ENCODE data around the gene FUOM. TPM values are rescaled to one million over a fixed set of nuclear protein-coding genes. Genes with fewer than 3 reads are reported as not detected.

Gene FUOM, protein sequence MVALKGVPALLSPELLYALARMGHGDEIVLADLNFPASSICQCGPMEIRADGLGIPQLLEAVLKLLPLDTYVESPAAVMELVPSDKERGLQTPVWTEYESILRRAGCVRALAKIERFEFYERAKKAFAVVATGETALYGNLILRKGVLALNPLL
- 2.3 TPM in 1 of 2 replicates, not detected in the other for polyA plus RNA-seq

DNA sequence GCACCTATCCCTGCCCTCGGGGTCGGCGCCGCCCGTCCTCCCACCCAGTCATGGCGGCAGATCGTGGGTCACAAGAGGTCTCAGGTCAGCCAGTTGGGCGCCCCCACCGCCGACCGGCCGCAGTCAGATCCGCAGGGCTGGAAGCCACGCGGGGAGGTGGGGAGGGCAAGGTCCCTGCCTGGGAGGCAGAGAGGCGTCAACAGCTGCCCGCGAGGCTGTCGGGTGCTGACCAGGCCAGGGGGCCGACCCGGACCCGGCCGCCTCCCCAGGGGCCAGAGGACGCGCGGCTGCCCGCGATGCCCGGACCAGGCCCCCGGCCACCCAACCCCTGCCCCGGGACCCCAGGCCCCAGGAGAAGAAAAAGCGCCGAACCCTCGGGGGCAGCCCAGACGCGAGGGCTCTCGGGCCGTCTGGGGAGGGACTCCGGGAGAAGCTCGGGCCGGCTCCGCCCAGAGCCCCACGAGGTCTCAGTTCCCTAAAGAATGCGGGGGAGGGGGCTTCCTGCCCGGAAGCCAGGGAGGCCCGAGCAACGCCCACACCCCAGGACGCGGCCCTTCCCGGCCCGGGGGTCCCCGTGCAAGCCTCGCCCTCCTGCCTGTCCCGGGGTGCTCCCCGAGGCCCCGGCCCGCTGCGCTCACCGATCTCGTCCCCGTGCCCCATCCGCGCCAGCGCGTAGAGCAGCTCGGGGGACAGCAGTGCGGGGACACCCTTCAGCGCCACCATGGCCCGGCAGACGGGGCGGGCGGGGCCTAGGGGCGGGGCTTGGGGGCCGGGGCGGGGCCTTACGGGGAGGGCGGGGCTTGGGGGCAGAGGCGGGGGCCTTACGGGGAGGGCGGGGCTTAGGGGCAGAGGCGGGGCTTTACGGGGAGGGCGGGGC, at the start of gene FUOM:
Gene FUOM (minus strand): TSS at position 735 of the 877 bp plus-strand sequence. CDS start 12 bp downstream, at position 723.

DNA sequence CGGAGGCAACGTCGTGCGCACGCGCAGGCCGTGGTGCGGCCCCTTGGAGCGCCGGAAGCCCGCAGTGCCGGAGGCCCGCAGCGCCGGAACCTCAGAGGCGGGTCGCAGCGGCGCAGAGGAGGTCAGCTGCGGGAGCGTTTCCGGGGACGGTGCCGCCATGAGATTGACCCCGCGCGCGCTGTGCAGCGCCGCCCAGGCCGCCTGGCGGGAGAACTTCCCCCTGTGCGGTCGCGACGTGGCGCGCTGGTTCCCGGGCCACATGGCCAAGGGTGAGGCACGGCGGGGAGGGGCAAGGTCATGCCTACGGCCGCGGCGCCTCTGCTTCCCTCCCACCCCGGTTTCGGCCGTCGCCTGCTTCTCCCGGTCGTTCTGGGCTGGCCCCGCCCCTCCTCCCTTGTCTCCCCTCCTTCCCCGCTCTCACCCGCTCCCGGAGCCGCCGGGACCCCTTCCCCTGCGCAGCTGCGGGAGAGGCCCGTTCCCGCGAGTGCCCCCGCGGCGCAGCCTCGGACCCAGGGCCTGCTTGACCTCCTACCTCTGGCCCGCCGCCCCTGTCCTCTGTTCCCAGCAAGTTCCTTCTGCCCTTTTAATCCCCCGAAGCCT, 36.3 kb upstream of the FUOM start, which contains the start of gene MTG1:
Gene MTG1 (plus strand): TSS at position 94 of the 600 bp plus-strand sequence. CDS start 64 bp downstream, at position 158.

DNA sequence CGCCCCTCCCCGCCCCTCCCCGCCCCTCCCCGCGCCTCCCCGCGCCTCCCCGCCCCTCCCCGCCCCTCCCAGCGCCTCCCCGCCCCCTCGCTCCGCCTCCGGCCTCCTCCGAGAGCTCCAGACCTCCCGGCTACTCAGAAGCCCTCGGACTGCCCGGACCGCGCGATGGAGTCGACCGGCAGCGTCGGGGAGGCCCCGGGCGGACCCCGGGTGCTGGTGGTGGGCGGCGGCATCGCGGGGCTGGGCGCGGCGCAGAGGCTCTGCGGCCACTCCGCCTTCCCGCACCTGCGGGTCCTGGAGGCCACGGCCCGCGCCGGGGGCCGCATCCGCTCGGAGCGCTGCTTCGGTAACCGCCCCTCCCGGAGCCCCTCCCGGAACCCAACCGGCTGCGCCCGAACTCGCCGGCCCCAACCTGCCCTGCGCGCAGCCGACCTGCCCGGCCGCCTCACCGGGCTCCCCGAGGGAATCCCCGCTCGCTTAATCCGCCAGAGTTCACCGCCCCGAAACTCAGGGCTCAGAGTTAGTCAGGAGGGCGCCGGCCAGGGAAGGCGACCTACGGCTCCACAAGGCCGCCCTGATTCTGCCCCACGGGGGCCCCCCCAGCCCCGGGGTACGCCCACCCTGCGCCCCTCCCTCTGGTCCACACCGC, 21.5 kb upstream of the FUOM start, which contains the start of gene PAOX:
Gene PAOX (plus strand): TSS at position 111 of the 649 bp plus-strand sequence. CDS start 55 bp downstream, at position 166.

DNA sequence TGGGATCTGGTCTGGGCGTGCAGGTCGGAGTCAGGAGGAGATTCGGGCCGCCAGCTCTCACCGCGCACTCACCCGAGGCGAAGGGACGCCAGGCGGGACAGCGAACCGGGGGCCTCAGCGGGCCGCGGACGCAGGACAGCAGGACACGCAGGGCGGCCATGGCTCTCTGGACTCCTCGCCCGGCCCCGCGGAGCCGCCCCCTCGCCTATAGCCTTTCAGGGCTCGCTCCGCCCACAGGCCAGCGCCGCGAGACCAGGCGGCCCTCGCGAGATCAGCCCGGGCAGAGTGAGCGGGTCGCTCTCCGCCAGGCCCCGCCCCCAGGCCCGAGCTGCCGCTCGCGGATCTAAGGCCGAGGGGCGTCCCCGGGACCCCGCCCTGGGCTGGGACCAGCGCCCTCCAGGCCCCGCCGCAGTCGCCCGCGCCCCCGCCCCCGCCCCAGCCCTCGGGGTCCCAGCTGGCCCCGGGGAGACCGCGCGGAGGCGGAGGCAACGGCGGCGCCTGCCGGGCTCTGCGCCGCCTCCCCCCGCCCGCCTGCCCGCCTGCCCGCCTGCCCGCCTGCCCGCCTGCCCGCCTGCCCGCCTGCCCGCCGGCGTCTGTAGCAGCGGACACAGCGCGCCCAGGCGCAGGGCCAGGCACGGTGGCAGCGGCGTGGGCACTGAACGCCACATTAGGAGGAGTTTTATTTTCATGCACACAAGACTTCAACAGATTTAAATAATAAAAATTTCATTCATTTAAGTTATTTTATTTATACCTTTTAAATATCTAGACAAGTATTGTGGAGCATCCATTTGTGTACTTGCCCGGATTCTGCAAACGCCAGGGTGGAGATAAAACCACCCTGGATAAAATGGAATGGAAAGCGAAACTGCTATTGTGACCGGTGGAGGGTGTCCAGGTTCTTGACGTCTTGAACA, 15.6 kb upstream of the FUOM start, which contains the start of gene ECHS1:
Gene ECHS1 (minus strand): TSS at position 181 of the 917 bp plus-strand sequence. CDS start 21 bp downstream, at position 160.

DNA sequence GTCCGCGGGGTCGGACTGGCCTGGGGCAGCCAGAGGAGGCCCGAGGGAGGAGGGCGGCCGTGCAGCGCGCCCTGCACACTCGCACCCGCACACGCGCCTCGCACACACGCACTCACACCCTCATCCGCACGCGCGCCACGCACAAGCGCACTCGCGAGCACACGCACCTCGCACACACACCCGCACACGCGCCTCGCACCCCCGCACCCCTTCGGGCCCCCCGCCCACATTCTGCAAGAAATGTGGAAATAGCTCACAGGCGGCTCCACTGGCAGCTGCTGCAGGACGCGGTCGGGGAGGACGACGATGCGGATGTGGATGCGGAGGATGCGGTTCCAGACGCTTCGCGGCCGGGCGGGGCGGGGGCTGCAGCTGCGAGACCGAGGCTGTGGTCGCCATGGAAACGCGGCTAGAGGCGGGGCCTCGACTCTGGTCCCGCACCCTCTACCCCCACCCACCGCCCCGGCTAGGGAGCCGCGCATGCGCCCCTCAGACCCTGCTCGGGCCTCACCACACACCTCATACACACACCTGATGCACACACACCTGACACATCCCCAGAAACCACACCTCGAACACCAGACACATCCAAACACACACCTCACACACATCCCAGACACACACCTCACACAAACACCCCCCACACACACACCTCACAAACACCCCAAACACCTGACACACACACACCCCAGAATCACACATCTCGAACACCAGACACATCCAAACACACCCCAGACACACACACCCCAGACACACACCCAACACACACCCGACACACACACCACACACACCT, 21.0 kb downstream of the FUOM start, which contains the start of gene CALY:
Gene CALY (minus strand): TSS at position 320 of the 793 bp plus-strand sequence. CDS start 7,907 bp downstream, outside the sequence.

DNA sequence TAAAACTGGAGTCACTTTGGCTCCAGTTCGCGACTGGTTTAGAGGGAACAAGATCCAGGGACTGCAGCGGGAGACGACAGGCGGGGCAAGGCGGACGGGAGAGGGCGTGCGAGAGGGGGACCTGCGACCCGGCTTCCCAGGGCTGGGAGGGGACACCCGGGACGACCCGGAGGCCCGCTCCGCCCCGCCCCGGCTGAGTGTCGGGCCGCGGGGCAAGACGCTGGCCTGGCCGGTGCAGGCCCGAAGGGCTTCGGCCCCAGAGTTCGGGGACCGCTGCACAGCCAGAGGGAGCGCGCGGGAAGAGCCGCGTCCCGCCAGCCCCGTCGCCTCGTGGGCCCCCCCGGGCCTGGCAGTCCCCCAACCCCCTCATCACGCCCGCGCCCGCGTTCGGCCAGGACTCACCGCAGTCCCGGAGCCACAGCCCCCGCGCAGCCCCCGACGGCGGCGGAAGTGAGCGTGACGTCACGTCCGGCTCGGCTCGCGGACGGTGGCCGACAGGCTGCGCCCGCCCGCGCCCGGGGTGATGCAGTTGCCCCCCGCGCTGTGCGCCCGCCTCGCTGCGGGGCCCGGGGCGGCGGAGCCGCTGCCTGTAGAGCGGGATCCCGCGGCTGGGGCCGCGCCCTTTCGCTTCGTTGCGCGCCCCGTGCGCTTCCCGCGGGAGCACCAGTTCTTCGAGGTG, 49.3 kb downstream of the FUOM start, which contains the start of the genes TUBGCP2 and ZNF511:
Gene TUBGCP2 (minus strand): TSS at position 452 of the 679 bp plus-strand sequence. CDS start 5,931 bp downstream, outside the sequence.
Gene ZNF511 (plus strand): TSS at position 494 of the 679 bp plus-strand sequence. CDS start 30 bp downstream, at position 524.

Other genes starting within 250 kb of the FUOM start
- 0.19 and 0.52 TPM in 2 replicates for gene KNDC1, start 197.8 kb downstream of the FUOM start, polyA plus RNA-seq
- not detected in 2 replicates for gene UTF1, start 127.8 kb downstream of the FUOM start, polyA plus RNA-seq
- gene VENTX, start 120.2 kb downstream of the FUOM start, polyA plus RNA-seq, result not detected in 2 replicates
- gene ADAM8, start 81.2 kb downstream of the FUOM start, polyA plus RNA-seq, result 0.11 TPM in 1 of 2 replicates, not detected in the other
- gene TUBGCP2, start 49.1 kb downstream of the FUOM start, polyA plus RNA-seq, result 31.8 and 40.5 TPM in 2 replicates
- gene ZNF511, start 49.1 kb downstream of the FUOM start, polyA plus RNA-seq, result 9.9 and 13.8 TPM in 2 replicates
- gene CALY, start 21.1 kb downstream of the FUOM start, polyA plus RNA-seq, result 5.7 and 13.9 TPM in 2 replicates
- not detected in 2 replicates for gene PRAP1, start 10.6 kb downstream of the FUOM start, polyA plus RNA-seq
- 107 and 126 TPM in 2 replicates for gene ECHS1, start 15.3 kb upstream of the FUOM start, polyA plus RNA-seq
- gene PAOX, start 21.2 kb upstream of the FUOM start, polyA plus RNA-seq, result 0.81 and 5.3 TPM in 2 replicates
- 8.0 and 17.7 TPM in 2 replicates for gene MTG1, start 36.1 kb upstream of the FUOM start, polyA plus RNA-seq
- gene SPRN, start 66.6 kb upstream of the FUOM start, polyA plus RNA-seq, result 0.51 and 0.73 TPM in 2 replicates
- 0.67 and 0.71 TPM in 2 replicates for gene SCART1, start 95.9 kb upstream of the FUOM start, polyA plus RNA-seq
- 22.2 and 23.8 TPM in 2 replicates for gene CYP2E1, start 169.3 kb upstream of the FUOM start, polyA plus RNA-seq
- 17.1 and 17.3 TPM in 2 replicates for gene SYCE1, start 207.6 kb upstream of the FUOM start, polyA plus RNA-seq